Endodermal cell (in vitro differentiated cells): ENCODE measurements around the gene LCMT2. TPM values are rescaled to one million over a fixed set of nuclear protein-coding genes. Genes with fewer than 3 reads are reported as not detected.

ENCODE experiments used
- DNase-seq: peaks from one replicate; pipeline ENCODE4 v3.0.0-alpha.2; 2017
- H3K27ac ChIP-seq: 2 replicates; pipeline ENCODE4 v1.5.1; 2013; ENCODE audit warnings: mild to moderate bottlenecking, low read depth, low read length, moderate library complexity
- H3K27me3 ChIP-seq: 2 replicates; pipeline ENCODE4 v1.6.1; 2013; ENCODE audit warnings: mild to moderate bottlenecking, low read length, moderate library complexity; ENCODE audit not compliant: insufficient read depth, control insufficient read depth, poor library complexity, severe bottlenecking
- H3K36me3 ChIP-seq: 2 replicates; pipeline ENCODE4 v1.7.0; 2013; ENCODE audit warnings: mild to moderate bottlenecking, low read length, moderate library complexity; ENCODE audit not compliant: control insufficient read depth, insufficient read depth
- H3K4me1 ChIP-seq: one replicate; pipeline ENCODE4 v1.7.0; 2013; ENCODE audit warnings: low read length; ENCODE audit not compliant: control insufficient read depth, insufficient read depth
- H3K4me3 ChIP-seq: 2 replicates; pipeline ENCODE4 v1.5.1; 2013; ENCODE audit warnings: mild to moderate bottlenecking, low read length, moderate library complexity
- H3K9ac ChIP-seq: 2 replicates; pipeline ENCODE4 v1.6.1; 2013; ENCODE audit warnings: mild to moderate bottlenecking, low read length, moderate library complexity; ENCODE audit not compliant: poor library complexity, severe bottlenecking; ENCODE audit errors: extremely low read depth
- H3K9me3 ChIP-seq: 2 replicates; pipeline ENCODE4 v1.6.1; 2013; ENCODE audit warnings: mild to moderate bottlenecking, low read length, moderate library complexity; ENCODE audit not compliant: control insufficient read depth
- H3K27ac Mint-ChIP-seq: 2 replicates; pipeline ENCODE4 v1.8.0; 2020; ENCODE audit warnings: mixed read lengths
- H3K27me3 Mint-ChIP-seq: 2 replicates; pipeline ENCODE4 v1.8.0; 2021; ENCODE audit warnings: mild to moderate bottlenecking, mixed read lengths; ENCODE audit not compliant: insufficient read depth
- H3K36me3 Mint-ChIP-seq: 2 replicates; pipeline ENCODE4 v1.8.0; 2020; ENCODE audit warnings: low read depth, mixed read lengths
- H3K4me1 Mint-ChIP-seq: 2 replicates; pipeline ENCODE4 v1.8.0; 2020; ENCODE audit warnings: mixed read lengths
- H3K4me3 Mint-ChIP-seq: 2 replicates; pipeline ENCODE4 v1.8.0; 2020; ENCODE audit warnings: mild to moderate bottlenecking, moderate library complexity, mixed read lengths
- H3K9me3 Mint-ChIP-seq: 2 replicates; pipeline ENCODE4 v1.8.0; 2020; ENCODE audit warnings: mild to moderate bottlenecking, mixed read lengths
- WGBS, 2 experiments: methylation state at CpG; one replicate each; pipeline versions ENCODE4 v1.1.5 to v1.1.7; 2013; ENCODE audit warnings: missing lambda C conversion rate in 2 of 2, mixed read lengths in 1 of 2; ENCODE audit not compliant: insufficient coverage in 1 of 2, insufficient read length in 1 of 2; 5-methylcytosine and 5-hydroxymethylcytosine counted together
- total RNA-seq, 2 donors: library from RNA; stranded (reverse); fragmentation: NEBNext Ultra II Directional in 1 of 2; extraction: Animal tissue kit (Norgen Biotek cat#: 25700) in 1 of 2; gene quantifications; 2 replicates in 1 of 2; 3 replicates in 1 of 2; pipeline ENCODE4 v1.2.1, GENCODE V29; 2021
- TF ChIP-seq, protein P1 (sequence below): fragments of 200-600 bp; sonication (generic); conservative IDR thresholded peaks from 2 replicates; pipeline ENCODE4 v1.5.0; 2021; ENCODE audit warnings: antibody characterized with exemption, mild to moderate bottlenecking

LCMT2 gene
- total RNA-seq, 2 donors from 2014 or later, result 12.6 to 13.2 TPM

DNA sequence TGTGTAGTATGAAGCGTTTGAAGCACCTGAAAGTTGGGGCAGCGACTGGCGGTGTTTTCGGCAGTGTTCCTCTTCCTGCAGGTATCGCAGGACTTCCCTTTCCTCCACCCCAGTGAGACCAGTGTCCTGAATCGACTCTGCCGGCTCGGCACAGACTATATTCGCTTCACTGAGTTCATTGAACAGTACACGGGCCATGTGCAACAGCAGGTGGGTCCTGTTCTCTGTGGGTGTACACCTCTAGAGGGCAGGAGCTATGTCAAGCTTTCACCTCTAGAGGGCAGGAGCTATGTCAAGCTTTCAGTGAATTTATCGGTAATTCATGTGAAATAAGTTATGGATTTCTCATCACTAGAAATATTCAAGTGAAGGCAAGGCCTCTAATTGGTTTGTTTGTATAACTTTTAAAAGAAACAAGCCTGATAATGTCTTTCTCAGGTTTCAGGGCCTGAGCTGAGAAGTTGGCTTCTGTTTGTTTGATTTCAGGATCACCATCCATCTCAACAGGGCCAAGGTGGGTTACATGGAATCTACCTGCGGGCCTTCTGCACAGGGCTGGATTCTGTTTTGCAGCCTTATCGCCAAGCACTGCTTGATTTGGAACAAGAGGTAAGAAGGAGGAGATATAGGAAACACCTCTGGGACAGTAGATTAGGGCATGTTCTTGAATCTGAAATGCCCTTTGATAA is 45.8 kb upstream of the LCMT2 start:
- 72 to 90% methylated on average over 7 to 13 of the region's 13 CpGs for WGBS, 2 experiments
- Mint-ChIP-seq H3K27me3 (no peaks in the 10 kb centered on the region), H3K9me3 (no peaks in the 10 kb centered on the region), H3K27ac (no peak overlapping the region), H3K4me1 (peaks cover 8% of the 10 kb centered on the region), H3K36me3 (peaks cover 41% of the 10 kb centered on the region), H3K4me3 (no peak overlapping the region)
- TF ChIP-seq, protein P1, sequence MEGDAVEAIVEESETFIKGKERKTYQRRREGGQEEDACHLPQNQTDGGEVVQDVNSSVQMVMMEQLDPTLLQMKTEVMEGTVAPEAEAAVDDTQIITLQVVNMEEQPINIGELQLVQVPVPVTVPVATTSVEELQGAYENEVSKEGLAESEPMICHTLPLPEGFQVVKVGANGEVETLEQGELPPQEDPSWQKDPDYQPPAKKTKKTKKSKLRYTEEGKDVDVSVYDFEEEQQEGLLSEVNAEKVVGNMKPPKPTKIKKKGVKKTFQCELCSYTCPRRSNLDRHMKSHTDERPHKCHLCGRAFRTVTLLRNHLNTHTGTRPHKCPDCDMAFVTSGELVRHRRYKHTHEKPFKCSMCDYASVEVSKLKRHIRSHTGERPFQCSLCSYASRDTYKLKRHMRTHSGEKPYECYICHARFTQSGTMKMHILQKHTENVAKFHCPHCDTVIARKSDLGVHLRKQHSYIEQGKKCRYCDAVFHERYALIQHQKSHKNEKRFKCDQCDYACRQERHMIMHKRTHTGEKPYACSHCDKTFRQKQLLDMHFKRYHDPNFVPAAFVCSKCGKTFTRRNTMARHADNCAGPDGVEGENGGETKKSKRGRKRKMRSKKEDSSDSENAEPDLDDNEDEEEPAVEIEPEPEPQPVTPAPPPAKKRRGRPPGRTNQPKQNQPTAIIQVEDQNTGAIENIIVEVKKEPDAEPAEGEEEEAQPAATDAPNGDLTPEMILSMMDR, result peak; percentile 88
- Histone ChIP-seq H3K27me3 (no peaks in the 10 kb centered on the region), H3K27ac (no peak overlapping the region), H3K9me3 (no peaks in the 10 kb centered on the region), H3K4me3 (no peak overlapping the region), H3K36me3 (peaks cover 46% of the 10 kb centered on the region), H3K4me1 (no peaks in the 10 kb centered on the region), H3K9ac (no peak overlapping the region)
- peak; percentile 65 for DNase-seq

DNA sequence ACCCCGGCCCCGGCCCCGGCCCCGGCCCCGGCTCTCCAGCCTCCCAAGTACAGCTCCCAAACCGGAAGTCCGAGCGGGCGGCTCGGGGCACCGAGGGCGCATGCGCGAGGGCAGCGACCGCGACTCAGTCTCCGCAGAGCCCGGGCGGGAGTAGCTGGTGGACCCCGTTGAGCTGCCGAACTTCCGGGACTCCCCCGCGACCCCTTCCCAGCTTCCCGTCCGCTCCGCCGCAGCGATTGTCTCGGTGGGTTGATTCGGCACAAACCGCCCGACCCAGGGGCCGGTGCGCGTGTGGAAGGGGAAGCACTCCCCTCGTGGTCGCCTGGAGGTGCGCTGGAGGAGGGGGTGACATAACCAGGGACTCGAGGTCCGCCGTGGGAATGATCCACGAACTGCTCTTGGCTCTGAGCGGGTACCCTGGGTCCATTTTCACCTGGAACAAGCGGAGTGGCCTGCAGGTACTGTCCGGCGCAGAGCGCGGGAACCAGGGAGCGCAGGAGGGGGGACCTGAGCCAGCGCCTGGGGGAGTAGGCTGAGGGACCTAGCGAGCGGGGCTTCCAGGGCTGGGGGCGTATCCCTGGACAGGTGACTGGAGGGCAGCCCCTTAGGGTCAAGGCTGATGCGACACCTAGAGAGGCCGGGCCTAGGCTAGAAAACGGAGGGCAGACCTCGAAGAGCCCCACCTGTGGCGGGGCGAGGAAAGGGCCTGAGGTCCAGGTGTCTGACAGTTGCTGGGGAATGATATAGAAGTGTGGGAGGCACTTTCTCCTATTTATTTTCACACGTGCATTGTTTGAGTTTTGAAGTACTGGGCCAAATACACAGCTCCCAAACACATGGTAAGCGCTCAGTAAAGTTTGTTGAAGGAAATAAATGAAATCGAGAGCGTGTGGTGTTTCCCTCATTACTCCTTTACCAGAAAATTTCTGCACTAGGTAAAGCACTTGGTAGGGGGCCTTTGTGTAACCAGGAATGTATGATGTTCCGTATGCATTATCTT is 40.9 kb upstream of the LCMT2 start, which contains the start of the genes TUBGCP4 and ZSCAN29:
TUBGCP4 (plus strand) TSS at position 127 of the 1,000 bp plus-strand sequence; CDS start at position 381, 254 bp downstream.
ZSCAN29 (minus strand) TSS at position 69 of the 1,000 bp plus-strand sequence. CDS start 1,130 bp downstream, outside the sequence.
- H3K27me3 ChIP-seq, result no peaks in the 10 kb centered on the region
- H3K36me3 ChIP-seq, result peaks cover 33% of the 10 kb centered on the region
- H3K9me3 Mint-ChIP-seq, result no peaks in the 10 kb centered on the region
- peak within 1 kb of the TSS; percentile 89 for H3K4me3 Mint-ChIP-seq
- peaks cover 2% of the 10 kb centered on the region for H3K27me3 Mint-ChIP-seq
- no peaks in the 10 kb centered on the region for H3K9me3 ChIP-seq
- TF ChIP-seq, protein P1, result peak; percentile 76
- peak within 1 kb of the TSS; percentile 95 for H3K4me3 ChIP-seq
- H3K9ac ChIP-seq, result peak within 1 kb of the TSS; percentile 71
- peaks cover 5% of the 10 kb centered on the region for H3K4me1 ChIP-seq
- peaks cover 34% of the 10 kb centered on the region for H3K36me3 Mint-ChIP-seq
- 0 to 1% methylated on average over 24 to 65 of the region's 66 CpGs for WGBS, 2 experiments
- peak within 1 kb of the TSS; percentile 95 for H3K27ac Mint-ChIP-seq
- H3K4me1 Mint-ChIP-seq, result peaks cover 34% of the 10 kb centered on the region
- peak within 1 kb of the TSS; percentile 34 for H3K27ac ChIP-seq
- peak; percentile 97 for DNase-seq

DNA sequence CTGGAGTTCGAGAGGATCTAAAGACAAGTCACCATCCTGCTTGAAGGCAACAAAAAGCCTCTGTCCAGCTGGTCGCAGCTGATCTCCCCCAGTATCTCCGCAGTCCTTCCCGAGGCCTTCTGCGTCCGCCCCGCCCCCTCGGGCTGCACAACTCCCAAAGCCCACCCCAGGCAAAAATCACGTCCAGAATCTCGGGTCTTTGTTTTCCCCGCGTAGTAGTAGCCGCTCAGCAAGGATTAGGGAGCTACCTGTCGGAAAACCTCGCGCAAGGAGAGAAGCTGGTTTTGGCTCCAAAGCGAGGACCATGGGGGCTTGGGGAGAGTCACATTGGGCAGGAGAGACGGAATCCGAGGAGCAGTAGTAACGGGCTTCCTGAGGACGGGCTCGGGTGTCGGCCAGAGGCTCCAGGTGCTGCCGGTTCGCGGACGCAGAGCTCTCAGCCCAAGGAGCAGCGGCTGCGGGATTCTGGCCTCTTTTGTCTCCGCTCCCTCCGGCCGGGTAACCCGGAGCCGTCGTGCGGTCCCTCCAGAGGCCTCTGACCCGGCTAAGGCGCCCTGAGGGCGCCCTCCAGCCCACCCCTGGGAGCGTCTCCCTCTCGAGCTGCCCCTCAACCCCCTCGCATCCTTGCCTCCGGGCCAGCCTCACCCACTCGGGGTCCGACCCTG is 40.1 kb upstream of the LCMT2 start:
- peaks cover 34% of the 10 kb centered on the region for H3K4me1 Mint-ChIP-seq
- Histone ChIP-seq H3K27ac (peak overlapping the region; percentile 34), H3K27me3 (no peaks in the 10 kb centered on the region), H3K9me3 (no peaks in the 10 kb centered on the region), H3K9ac (peak overlapping the region; percentile 71), H3K4me3 (peak overlapping the region; percentile 95), H3K36me3 (peaks cover 41% of the 10 kb centered on the region), H3K4me1 (peaks cover 5% of the 10 kb centered on the region)
- H3K4me3 Mint-ChIP-seq, result peak overlapping the region; percentile 89
- peaks cover 40% of the 10 kb centered on the region for H3K36me3 Mint-ChIP-seq
- peak; percentile 71 for DNase-seq
- WGBS, 2 experiments, result 1 to 2% methylated on average over 18 to 43 of the region's 45 CpGs
- peak overlapping the region; percentile 84 for H3K27ac Mint-ChIP-seq
- peaks cover 2% of the 10 kb centered on the region for H3K27me3 Mint-ChIP-seq
- TF ChIP-seq, protein P1, result no peak
- no peaks in the 10 kb centered on the region for H3K9me3 Mint-ChIP-seq
